Thoracic aorta (tissue), 2 donors: Measurements from ENCODE around the gene ADARB2. TPM values are rescaled to one million over a fixed set of nuclear protein-coding genes. Genes with fewer than 3 reads are reported as not detected.
"Not testable (repeated sequence)": the region's sequence is repeated elsewhere in the genome, so short reads cannot be mapped to it uniquely, and the experiment has no call there.

Experiments used
- ATAC-seq: fragments of 150-250 bp; one replicate; pipeline ENCODE4 v1.8.0; 2017; ENCODE audit warnings: low read depth; ENCODE audit not compliant: insufficient number of reproducible peaks, low FRiP score
- DNase-seq: peaks from one replicate; pipeline ENCODE4 v3.0.0-alpha.2; 2020; ENCODE audit warnings: low spot score
- H3K27ac ChIP-seq, 2 donors: fragments of 200-600 bp; sonication (generic); 1 replicate in 1 of 2; 2 replicates in 1 of 2; pipeline ENCODE4 v1.5.1; 2016; ENCODE audit warnings: mild to moderate bottlenecking in 2 of 2, moderate library complexity in 2 of 2
- H3K27me3 ChIP-seq: fragments of 200-600 bp; sonication (generic); replicated peaks from 2 replicates; pipeline ENCODE4 v1.6.0; 2016; ENCODE audit warnings: mild to moderate bottlenecking; ENCODE audit not compliant: insufficient read depth
- H3K36me3 ChIP-seq: fragments of 200-600 bp; sonication (generic); one replicate; pipeline ENCODE4 v1.5.1; 2016
- H3K4me1 ChIP-seq, 2 donors: fragments of 200-600 bp; sonication (generic); 1 replicate in 1 of 2; 2 replicates in 1 of 2; pipeline versions ENCODE4 v1.5.1 to v1.6.0; 2016; ENCODE audit warnings: low read depth in 2 of 2, mild to moderate bottlenecking in 1 of 2; ENCODE audit not compliant: control insufficient read depth in 1 of 2
- H3K4me3 ChIP-seq: fragments of 200-600 bp; sonication (generic); 2 replicates; pipeline ENCODE4 v1.5.1; 2016; ENCODE audit warnings: mild to moderate bottlenecking
- H3K9me3 ChIP-seq: fragments of 200-600 bp; sonication (generic); 2 replicates; pipeline ENCODE4 v1.5.1; 2016
- total RNA-seq, 2 donors: library from RNA; depleted of rRNA; stranded (reverse); fragments of >200 nt; gene quantifications; one replicate each; pipeline versions ENCODE4 v1.1.0 to v1.2.3, GENCODE V29; 2016
- TF ChIP-seq, protein P1 (sequence below): fragments of 200-600 bp; sonication (generic); IDR thresholded peaks from one replicate; pipeline ENCODE4 v1.5.1; 2019; ENCODE audit warnings: antibody characterized with exemption

The ADARB2 gene
- total RNA-seq, 2 donors from 2014 or later: 0.71 to 3.1 TPM

DNA sequence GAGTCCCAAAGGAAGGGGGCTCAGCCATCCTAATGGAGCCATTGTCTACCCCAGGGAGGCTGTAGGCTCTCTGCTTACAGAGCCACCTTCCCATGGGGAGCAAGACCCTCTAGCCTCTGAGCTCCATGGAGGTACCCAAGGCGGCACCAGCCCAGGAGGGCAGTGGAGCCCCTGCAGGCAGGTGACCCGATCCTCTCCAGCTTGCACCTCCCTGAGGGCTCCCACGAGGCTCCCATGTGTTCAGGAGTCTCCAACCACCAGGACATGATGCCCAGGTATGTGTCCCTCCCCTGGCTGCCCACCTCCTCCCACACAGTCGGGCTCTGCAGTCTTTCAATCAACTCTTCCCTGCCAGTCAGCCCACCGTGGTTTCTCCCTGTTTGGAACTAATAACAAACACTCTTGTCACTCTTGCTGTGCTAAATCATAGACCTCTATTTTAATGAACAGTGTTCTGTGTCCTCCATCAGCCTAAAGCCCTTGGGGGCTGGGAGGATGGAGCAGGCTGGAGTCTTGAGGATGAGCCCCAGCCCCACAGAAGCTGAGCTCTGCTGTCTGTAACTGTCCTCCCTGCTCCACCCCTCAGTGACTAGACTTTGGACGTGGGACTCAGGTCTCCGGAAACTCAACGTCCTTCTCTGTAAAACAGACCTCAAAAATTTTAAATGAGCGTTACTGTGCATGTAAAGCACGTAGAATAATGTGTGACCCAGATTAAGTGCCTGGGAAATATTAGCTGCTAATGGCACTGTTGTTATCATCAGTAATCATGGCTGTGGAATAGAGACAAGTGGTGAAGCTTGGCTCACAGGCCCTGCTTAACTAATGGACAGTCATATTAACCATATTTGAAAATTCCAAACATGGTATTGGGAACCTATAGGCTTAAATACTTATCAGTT is 382.3 kb downstream of the ADARB2 start:
- no peaks in the 10 kb centered on the region for H3K27me3 ChIP-seq
- TF ChIP-seq, protein P1, sequence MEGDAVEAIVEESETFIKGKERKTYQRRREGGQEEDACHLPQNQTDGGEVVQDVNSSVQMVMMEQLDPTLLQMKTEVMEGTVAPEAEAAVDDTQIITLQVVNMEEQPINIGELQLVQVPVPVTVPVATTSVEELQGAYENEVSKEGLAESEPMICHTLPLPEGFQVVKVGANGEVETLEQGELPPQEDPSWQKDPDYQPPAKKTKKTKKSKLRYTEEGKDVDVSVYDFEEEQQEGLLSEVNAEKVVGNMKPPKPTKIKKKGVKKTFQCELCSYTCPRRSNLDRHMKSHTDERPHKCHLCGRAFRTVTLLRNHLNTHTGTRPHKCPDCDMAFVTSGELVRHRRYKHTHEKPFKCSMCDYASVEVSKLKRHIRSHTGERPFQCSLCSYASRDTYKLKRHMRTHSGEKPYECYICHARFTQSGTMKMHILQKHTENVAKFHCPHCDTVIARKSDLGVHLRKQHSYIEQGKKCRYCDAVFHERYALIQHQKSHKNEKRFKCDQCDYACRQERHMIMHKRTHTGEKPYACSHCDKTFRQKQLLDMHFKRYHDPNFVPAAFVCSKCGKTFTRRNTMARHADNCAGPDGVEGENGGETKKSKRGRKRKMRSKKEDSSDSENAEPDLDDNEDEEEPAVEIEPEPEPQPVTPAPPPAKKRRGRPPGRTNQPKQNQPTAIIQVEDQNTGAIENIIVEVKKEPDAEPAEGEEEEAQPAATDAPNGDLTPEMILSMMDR: no peak
- H3K27ac ChIP-seq: no peak overlapping the region
- ATAC-seq: no peak
- no peaks in the 10 kb centered on the region for H3K4me1 ChIP-seq
- DNase-seq: no peak
- no peak overlapping the region for H3K4me3 ChIP-seq
- no peaks in the 10 kb centered on the region for H3K9me3 ChIP-seq
- no peaks in the 10 kb centered on the region for H3K36me3 ChIP-seq

DNA sequence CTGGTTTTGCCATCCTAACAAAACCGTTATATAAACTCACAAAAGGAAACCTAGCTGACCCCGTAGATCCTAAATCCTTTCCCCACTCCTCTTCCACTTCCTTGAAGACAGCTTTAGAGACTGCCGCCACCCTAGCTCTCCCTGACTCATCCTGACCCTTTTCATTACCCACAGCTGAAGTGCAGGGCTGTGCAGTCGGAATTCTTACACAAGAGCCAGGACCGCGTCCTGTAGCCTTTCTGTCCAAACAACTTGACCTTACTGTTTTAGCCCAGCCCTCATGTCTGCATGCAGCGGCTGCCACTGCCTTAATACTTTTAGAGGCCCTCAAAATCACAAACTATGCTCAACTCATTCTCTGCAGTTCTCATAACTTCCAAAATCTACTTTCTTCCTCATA is 385.0 kb downstream of the ADARB2 start:
- not testable (repeated sequence) for ATAC-seq, H3K4me3 ChIP-seq, H3K27ac ChIP-seq, H3K27me3 ChIP-seq, H3K4me1 ChIP-seq, DNase-seq, H3K9me3 ChIP-seq, H3K36me3 ChIP-seq

DNA sequence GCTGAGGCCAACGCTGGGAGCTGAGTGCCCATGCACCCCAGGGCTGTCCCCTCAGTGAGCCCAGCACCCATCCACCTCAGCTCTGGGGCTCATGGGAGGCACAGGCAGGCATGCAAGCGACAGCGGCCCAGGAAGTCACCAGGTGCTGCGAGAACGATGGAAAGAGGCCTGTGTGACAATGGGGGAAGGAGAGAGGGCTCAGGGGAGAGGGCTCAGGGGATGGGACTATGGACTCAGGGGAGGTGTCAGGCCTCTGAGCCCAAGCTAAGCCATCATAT is 388.6 kb downstream of the ADARB2 start:
- H3K4me1 ChIP-seq: no peaks in the 10 kb centered on the region
- ATAC-seq (no peak), DNase-seq (no peak)
- TF ChIP-seq, protein P1: no peak
- H3K36me3 ChIP-seq: no peaks in the 10 kb centered on the region
- no peaks in the 10 kb centered on the region for H3K9me3 ChIP-seq
- no peak overlapping the region for H3K27ac ChIP-seq
- no peaks in the 10 kb centered on the region for H3K27me3 ChIP-seq
- no peak overlapping the region for H3K4me3 ChIP-seq

DNA sequence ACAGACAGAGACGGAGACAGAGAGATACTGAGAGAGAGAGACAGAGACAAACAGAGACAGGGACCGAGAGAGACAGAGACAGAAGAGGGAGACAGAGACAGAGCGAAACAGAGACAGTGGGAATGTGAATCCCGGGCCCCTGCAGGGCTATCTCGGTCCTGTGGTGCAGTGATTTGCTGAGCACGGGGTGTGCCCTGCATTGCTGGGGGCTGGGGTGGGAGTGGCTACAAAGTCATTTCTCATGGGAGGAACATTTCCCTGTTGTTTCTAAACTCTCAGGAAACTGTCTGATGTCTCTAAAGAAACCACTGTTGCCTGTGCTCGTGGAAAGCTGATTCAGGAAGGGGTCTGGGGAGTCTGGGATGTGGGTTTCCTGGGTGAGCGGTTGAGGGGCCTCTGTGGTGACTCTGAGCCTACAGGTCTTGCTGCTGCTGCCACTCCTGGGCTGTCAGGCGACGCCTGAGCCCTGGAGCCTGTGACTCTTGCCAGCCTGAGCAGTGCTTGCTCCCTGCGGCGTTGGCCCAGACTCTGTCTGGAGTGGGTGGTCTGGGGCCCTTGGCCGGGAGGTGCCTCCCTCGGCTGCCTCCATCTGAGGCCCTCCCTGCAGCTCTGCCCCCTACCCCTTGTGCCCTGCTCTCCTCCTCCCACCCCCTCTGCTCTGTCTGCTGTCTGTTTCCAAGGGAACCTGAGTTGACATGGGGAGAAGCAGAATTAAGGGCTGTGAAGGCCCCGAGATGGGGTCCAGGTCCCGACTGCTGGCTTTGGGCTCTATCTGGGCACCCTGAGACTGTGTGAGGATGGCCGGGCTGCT is 389.2 kb downstream of the ADARB2 start:
- Histone ChIP-seq H3K9me3 (no peaks in the 10 kb centered on the region), H3K4me1 (no peaks in the 10 kb centered on the region), H3K27me3 (no peaks in the 10 kb centered on the region), H3K36me3 (no peaks in the 10 kb centered on the region), H3K4me3 (no peak overlapping the region), H3K27ac (no peak overlapping the region)
- no peak for ATAC-seq
- DNase-seq: no peak
- TF ChIP-seq, protein P1: no peak

DNA sequence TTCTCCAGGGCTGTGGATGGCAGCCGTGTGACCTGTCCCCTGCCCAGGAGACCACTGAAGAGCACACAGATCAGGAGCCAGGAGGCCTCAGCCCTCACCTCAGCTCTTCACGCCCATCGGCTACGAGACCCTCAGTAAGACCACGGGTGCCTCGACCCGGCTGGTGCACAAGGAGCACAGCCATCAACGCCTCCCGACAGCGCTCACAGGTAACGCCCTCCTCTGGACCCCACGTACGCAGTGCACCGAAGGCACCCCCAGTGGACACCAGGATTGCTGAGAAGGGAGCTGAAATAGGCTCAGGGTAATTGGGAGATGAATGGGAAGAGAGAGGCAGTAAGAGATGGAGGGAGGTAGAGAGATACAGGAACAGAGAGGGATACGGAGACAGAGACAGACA is 389.8 kb downstream of the ADARB2 start:
- Histone ChIP-seq H3K4me1 (no peaks in the 10 kb centered on the region), H3K27ac (no peak overlapping the region), H3K36me3 (no peaks in the 10 kb centered on the region), H3K9me3 (no peaks in the 10 kb centered on the region), H3K27me3 (no peaks in the 10 kb centered on the region), H3K4me3 (no peak overlapping the region)
- TF ChIP-seq, protein P1: no peak
- DNase-seq (no peak), ATAC-seq (no peak)
